ENCODE results near the gene SEMA5A.
A peak's percentile ranks its signal among the peaks of the same experiment; 100 is the strongest.

Gene SEMA5A

GRCh38 chr5:9549941-9550340, 4.1 kb upstream of the SEMA5A start:
- no peak for TF ChIP-seq CTCF (conservative IDR thresholded peaks at IDR 0.05; ENCODE audit: low read length)
- peak; percentile 20 for DNase-seq (ENCODE audit: low read depth)
- H3K4me3 ChIP-seq (ENCODE audit: low read length): no peak overlapping the region

- peak overlapping the region; percentile 95 for H3K4me3 ChIP-seq (ENCODE audit: low read length)
- TF ChIP-seq CTCF (conservative IDR thresholded peaks at IDR 0.05; ENCODE audit: low read length): no peak
- peak; percentile 91 for DNase-seq (ENCODE audit: low read depth)
These were observed 1.5 kb upstream of the SEMA5A start for GRCh38 chr5:9547122-9547947.

DNA sequence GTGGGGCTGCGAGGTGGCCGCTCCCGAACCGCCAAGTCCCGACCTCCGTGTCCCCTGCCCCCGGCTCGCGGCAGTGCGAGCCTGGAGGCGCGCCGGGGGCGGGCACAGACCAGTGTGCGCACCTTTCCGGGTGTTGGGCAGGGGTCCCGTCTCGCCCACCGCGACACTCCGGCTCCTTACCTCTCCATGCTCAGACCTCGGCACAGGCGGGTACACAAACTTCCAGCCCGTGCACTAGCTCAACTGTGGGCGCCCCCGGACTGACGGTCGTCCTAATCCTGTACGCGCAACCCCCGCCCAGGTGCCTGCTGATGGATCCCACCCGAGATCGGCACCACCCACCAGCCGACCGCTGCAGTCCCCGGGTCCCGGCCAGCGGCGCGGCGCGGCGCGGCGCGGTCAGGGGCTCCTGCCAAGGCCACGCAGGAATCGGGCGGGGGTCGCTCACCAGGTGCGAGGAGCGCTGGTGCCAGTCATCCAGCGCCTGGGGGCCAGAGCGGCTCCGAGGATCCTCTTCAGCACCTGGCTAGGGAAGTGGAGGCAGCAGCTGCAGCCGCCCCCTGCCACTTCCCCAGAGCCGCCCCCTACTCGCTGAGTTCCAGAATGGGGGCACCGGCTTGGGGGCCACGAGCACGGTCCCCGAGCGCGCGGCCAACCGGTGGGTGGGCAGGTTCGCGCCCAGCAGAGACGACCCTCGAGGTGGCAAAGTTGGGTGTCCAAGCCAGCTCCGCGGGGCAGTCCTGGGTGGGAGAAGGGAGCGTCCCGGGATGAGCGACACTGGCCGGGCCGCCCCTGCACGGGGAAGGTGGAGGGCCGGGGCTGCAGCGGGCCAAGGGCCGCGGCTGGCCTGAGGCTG, 511 bp downstream of the SEMA5A start:
- peak overlapping the region; percentile 95 for H3K4me3 ChIP-seq (ENCODE audit: low read length)
- no peak for TF ChIP-seq CTCF (conservative IDR thresholded peaks at IDR 0.05; ENCODE audit: low read length)
- DNase-seq (ENCODE audit: low read depth): no peak

DNA sequence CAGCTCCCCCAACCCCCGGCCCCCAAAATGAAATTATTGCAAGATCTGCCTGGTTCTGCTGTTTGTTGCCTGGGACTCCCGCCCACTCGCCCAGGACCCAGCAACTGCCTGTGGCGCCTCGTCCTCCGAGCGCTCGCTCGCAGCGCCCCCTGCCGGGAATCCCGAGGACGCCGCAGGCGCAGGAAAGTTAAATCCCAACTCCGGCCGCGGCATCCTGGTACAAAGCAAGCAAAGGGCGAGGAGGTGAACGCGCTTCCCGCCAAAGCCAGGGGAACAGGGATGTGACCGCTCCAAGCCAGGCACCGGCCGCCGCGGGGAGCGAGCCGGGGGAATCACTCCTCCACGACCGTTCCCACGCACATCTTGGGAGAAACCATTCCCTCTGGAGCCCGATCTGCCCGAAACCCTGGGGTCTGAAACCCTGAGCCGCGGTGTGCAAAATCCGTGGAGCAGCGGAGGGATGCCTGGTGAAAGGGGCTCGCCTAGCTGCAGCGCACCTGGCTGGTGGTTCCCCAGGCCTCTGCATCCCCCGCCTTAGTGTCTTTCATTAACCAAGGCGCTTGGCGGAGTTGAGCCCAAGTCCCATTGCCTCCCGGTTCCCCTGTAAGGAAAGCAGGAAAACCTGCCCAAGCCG, 1.3 kb downstream of the SEMA5A start:
- TF ChIP-seq CTCF (conservative IDR thresholded peaks at IDR 0.05; ENCODE audit: low read length): peak; percentile 76
- peak overlapping the region; percentile 95 for H3K4me3 ChIP-seq (ENCODE audit: low read length)
- peak; percentile 79 for DNase-seq (ENCODE audit: low read depth)

DNA sequence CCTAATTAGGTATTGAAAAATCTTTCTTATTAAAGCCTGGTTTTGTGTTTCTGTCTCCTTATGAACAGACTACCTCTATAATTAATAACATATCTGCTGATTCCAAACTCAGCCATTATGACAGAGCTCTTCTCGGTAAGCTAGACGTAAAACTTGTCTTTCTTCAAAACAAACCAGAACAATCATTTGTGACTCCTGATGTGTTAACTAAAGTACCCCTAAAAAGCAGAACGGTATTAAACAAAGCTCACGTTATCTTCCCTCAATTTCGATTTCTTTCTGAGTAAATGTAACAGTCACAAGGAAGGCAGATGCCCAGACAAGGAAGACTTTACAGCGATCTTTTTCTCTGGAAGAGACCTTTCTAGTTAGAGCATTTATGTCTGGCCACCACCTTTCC, 1.8 kb downstream of the SEMA5A start:
- H3K4me3 ChIP-seq (ENCODE audit: low read length): peak overlapping the region; percentile 95
- no peak for TF ChIP-seq CTCF (conservative IDR thresholded peaks at IDR 0.05; ENCODE audit: low read length)
- peak; percentile 9 for DNase-seq (ENCODE audit: low read depth)

GRCh38 chr5:9543311-9543920, 2.5 kb downstream of the SEMA5A start:
- TF ChIP-seq CTCF (conservative IDR thresholded peaks at IDR 0.05; ENCODE audit: low read length): no peak
- peak overlapping the region; percentile 95 for H3K4me3 ChIP-seq (ENCODE audit: low read length)
- peak; percentile 21 for DNase-seq (ENCODE audit: low read depth)
